Stimulated activated CD8-positive, alpha-beta memory T cell treated with anti-CD3 and anti-CD28 coated beads, Interleukin-2, amount 100 ng/mL, for 1 hour (primary cell): ENCODE results near the gene ZNF865.

Experiments
- DNase-seq, 2 donors: peaks; one replicate each; pipeline ENCODE4 v3.0.0-alpha.2; 2020; ENCODE audit warnings: low read depth in 2 of 2

ZNF865 gene

GRCh38 chr19:55623561-55623960 is 18.1 kb downstream of the ZNF865 start:
- no peak for DNase-seq

DNA sequence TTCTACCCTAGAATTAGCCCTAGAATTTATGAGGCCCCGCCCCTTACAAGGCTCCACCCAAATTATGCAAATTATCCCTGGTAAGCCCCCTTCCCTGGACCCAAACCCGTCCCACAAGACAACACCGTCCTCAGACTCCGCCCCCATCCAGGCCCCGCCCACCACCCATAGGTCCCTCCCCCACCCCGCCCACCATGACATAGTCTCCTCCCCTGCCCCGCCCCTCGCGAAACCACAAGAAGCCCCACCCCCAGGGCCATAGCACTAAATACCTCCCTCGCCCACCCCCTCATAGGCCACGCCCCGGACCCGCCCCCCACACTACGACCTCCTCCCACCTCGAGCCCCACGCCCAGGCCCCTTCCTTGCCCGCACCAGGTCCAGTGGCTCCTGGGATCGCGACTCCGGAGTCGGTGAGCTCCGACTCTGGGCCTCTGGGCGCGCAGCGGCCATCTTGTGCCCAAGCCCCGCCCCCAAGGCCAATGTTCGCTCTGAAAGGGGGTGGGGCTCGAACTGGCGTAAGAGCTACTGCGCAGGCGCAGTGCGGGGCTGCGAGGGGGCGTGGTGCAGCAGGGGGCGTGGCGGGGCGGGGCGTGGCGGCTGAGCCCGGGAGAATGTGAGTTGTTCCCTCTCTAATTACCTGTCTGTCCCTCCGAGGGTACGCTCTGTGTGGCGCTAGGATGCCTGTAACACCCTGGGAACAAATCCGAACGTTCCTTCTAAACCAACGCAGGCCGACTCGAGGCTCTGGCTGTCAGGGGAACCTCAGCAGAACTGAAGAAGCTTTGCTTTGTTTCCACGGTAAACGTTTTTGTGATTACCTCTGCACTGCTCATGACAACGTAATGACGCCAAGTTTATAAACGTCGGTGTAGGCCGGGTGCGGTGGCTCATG is 18.9 kb downstream of the ZNF865 start, which contains the start of gene ZNF784:
TSS of gene ZNF784 (minus strand) at position 458 of the 895 bp plus-strand sequence. CDS start at position 453, 5 bp downstream.
- DNase-seq, result peak; percentile 88 to 94

- DNase-seq, result no peak
Measured at GRCh38 chr19:55625004-55625326, 19.5 kb downstream of the ZNF865 start.

DNA sequence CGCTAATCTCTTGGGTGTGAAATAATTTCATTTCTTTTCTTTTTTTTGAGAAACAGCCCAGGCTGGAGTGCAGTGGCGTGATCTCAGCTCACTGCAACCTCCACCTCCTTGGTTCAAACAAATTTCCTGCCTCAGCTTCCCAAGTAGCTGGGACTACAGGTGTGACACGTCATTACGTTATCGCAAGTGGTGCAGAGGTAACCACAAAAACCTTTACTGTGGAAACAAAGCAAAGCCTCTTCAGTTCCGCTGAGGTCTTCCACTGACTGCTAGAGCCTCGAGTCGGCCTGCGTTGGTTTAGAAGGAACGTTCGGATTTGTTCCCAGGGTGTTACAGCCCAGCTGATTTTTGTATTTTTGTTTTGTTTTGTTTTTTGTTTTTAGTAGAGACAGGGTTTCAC is 20.9 kb downstream of the ZNF865 start:
- DNase-seq, result no peak

GRCh38 chr19:55632463-55632834 is 27.0 kb downstream of the ZNF865 start:
- peak; percentile 67 to 80 for DNase-seq

GRCh38 chr19:55633861-55634260 is 28.4 kb downstream of the ZNF865 start:
- DNase-seq, result no peak

GRCh38 chr19:55635334-55635717 is 29.9 kb downstream of the ZNF865 start:
- DNase-seq, result no peak

DNA sequence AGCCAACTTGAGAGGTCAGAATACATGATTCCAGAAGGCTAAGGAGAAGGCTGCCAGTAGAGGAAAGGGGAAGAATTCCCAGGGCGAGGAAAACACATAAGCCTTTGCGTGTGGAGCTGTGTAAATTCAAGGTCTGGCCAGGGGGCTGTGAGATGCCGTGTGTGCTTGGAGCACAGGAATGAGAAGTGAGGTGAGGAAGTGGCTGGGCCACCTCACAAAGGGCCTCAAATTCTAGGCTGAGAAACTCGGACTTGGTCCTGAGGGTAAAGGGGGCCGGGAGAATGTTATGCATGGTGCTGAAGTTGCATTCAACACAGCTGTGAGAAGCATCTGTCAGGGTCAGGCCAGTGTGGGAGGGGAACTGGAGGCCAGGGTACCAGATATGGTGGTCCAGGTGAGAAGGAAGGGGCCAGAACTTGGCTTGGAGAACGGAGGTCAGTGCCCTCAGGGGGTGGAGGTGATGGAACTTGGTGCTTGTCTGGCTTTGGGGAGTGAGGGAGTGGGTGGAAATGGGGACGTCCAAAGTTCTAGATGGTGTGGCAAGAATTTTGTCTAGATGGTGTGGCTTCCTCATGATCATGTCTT is 30.5 kb downstream of the ZNF865 start:
- no peak for DNase-seq

- no peak for DNase-seq
Measured at GRCh38 chr19:55636723-55637122, 31.3 kb downstream of the ZNF865 start.

GRCh38 chr19:55637534-55637933 is 32.1 kb downstream of the ZNF865 start:
- DNase-seq, result no peak

DNA sequence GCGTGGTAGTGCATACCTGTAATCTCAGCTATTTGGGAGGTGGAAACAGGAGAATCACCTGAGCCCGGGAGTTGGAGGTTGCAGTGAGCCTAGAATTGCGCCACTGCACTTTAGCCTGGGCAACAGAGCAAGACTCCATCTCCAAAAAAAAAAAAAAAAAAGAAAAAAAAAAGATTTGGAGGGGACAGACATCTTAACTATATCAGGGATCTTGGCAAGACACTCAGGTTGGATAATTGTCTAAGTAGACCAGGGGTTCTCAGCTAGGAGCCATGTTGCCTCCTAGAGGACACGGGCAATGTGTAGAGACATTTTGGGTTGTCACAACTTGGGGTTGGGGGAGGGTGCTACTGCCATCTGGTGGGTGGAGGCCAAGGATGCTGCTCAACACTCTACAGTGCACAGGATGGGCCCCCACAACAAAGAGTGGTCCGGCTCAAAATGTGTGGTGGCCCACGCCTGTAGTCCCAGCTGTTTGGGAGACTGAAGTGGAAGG is 33.5 kb downstream of the ZNF865 start:
- DNase-seq, result no peak

GRCh38 chr19:55640043-55640576 is 34.7 kb downstream of the ZNF865 start:
- peak in 1 of 2 donors; percentile 54 for DNase-seq

DNA sequence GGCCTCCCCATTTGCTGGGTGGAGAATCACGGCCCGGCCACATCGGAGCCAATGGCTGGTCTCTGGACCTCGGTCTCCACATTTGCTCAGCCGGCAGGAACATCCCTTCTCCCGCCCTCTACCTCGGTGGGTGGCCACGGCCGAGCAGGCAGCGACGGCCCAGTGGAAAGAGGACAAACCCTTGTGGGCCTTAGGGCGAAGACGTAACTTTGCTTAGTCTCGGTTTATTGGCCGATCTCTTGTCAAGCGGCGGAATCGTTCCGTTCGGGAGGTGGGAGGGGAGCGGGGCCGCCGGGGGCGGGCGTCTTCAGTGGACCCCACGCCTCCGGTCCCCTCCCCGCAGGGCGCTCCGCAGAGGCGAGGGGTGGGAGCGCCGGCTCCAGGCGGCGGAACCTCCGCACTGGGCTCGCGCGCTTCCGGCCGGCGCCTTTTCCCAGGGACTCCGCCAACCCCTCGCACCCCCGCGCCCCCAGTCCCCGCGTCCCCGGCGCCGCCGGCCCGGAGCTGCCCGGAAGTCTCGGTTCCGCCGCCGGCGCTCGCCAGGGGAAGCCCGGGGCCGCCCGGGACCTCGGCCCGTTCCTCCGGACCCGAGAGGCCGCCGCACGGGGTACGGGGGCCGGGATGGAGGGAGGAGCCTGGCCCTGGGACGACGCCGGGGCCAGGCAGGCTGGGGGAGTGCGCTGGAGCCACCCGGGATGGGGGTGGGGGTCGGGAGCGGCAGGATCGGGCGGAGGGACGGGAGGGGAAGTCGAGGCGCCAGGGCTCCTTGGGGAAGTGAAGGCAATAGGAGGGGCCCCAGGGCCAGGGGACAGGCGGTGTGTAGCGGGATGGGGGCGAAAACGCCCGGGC is 35.4 kb downstream of the ZNF865 start, which contains the start of gene ZNF580:
TSS of gene ZNF580 (plus strand) at position 426 of the 849 bp plus-strand sequence. CDS start 1,507 bp downstream, outside the sequence.
- no peak for DNase-seq

DNA sequence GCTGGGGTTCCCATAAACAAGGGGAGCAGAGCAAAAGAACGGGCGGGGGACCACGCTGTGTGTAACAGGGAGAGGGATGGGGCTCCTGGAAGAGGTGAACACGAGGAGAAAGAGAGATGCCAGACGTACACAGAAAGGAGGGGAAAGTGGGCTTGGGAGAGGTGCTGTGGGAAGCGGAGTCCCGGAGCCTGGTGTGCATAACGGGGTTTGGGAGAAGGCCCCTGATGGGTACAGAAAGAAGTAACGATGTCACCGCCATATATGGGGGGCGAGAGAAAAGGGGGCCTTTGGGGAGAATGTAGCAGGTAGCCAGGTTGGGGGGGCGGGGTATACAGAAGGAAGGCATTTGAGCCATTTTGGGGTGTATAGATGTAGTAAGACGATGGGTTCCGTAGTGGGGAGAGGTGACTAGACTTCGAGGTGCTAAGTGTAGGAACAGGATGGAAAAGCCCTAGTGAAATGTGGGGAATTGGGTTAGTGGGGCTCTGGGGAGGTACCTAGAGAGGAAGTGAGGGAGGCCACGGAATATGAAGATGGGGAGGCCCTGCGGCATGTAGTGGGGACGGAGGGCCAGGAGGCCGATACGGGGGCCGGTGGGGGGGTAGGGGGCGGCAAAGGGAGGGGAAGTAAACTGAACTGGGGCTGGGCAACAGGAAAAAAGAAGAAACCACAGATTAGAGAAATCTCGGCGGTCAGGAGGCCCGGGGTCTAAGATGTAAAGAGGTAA is 36.1 kb downstream of the ZNF865 start:
- no peak for DNase-seq

DNA sequence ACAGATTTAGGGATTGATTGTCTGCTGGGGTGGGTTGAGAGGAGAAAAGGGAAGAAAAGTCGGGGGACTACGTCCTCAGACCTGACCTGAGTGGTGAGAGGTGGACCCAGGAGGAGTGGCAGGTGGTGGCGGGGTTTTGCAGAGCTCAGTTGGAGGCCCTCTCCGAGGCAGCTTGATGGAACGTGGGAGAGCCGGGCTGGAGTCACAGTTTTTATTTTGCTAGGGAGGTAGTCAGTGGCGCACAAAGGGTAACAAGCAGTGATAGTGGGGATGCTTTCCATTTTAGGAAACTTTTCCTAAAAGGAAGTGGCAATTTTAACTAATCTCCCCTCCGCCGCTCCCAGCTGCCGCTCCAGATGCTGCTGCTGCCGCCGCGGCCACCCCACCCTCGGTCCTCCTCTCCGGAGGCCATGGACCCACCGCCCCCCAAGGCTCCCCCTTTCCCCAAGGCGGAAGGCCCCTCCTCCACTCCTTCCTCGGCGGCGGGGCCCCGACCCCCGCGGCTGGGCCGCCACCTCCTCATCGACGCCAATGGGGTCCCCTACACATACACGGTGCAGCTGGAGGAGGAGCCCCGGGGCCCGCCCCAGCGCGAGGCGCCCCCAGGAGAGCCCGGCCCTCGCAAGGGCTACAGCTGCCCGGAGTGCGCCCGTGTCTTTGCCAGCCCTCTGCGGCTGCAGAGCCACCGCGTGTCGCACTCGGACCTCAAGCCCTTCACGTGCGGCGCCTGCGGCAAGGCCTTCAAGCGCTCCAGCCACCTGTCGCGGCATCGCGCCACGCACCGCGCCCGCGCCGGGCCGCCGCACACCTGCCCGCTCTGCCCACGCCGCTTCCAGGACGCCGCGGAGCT is 36.9 kb downstream of the ZNF865 start:
- DNase-seq, result no peak

GRCh38 chr19:55643003-55643886 is 37.8 kb downstream of the ZNF865 start, which contains the start of gene ZNF581:
Gene ZNF581 (plus strand): TSS chr19:55643649. CDS start chr19:55644572, 923 bp downstream.
- DNase-seq, result peak in 1 of 2 donors; percentile 58

- no peak for DNase-seq
Measured at GRCh38 chr19:55643887-55644176, 38.4 kb downstream of the ZNF865 start.

- DNase-seq, result no peak
Measured at GRCh38 chr19:55644191-55644833, 38.9 kb downstream of the ZNF865 start.
